ENCODE data around the gene DAPK3.

The DAPK3 gene

GRCh38 chr19:3984584-3984907, 13.6 kb upstream of the DAPK3 start:
- Histone ChIP-seq H3K9me3 (ENCODE audit: control insufficient read depth in 5 of 5, low read length in 5 of 5) (no peaks in the 10 kb centered on the region), H3K27ac (ENCODE audit: low read depth, low read length) (peak overlapping the region; percentile 97), H3K9ac (ENCODE audit: low read length in 5 of 5) (peak overlapping the region; percentile 91 to 100 (median 93)), H3K4me3 (ENCODE audit: low read depth in 1 of 5, low read length in 5 of 5) (peak overlapping the region; percentile 81 to 98 (median 96)), H3K36me3 (ENCODE audit: control insufficient read depth in 5 of 5, insufficient read depth in 5 of 5, low read length in 5 of 5) (peaks cover 0 to 48% (median 47%) of the 10 kb centered on the region in 5 donors), H3K4me1 (ENCODE audit: control insufficient read depth in 5 of 5, insufficient read depth in 5 of 5, low read length in 5 of 5) (peaks cover 17 to 57% (median 51%) of the 10 kb centered on the region in 5 donors), H3K27me3 (ENCODE audit: control insufficient read depth in 5 of 5, insufficient read depth in 4 of 5, low read length in 5 of 5) (no peaks in the 10 kb centered on the region)

- peak overlapping the region; percentile 97 for H3K27ac ChIP-seq (ENCODE audit: low read depth, low read length)
- H3K4me3 ChIP-seq (ENCODE audit: low read depth in 1 of 5, low read length in 5 of 5), result peak overlapping the region; percentile 81 to 98 (median 96)
- H3K36me3 ChIP-seq (ENCODE audit: control insufficient read depth in 5 of 5, insufficient read depth in 5 of 5, low read length in 5 of 5), result peaks cover 0 to 53% (median 52%) of the 10 kb centered on the region in 5 donors
- H3K9me3 ChIP-seq (ENCODE audit: control insufficient read depth in 5 of 5, low read length in 5 of 5), result no peaks in the 10 kb centered on the region
- H3K27me3 ChIP-seq (ENCODE audit: control insufficient read depth in 5 of 5, insufficient read depth in 4 of 5, low read length in 5 of 5), result no peaks in the 10 kb centered on the region
- H3K9ac ChIP-seq (ENCODE audit: low read length in 5 of 5), result peak overlapping the region; percentile 91 to 100 (median 93)
- H3K4me1 ChIP-seq (ENCODE audit: control insufficient read depth in 5 of 5, insufficient read depth in 5 of 5, low read length in 5 of 5), result peaks cover 17 to 57% (median 51%) of the 10 kb centered on the region in 5 donors
Measured at GRCh38 chr19:3983936-3984583, 13.2 kb upstream of the DAPK3 start.

DNA sequence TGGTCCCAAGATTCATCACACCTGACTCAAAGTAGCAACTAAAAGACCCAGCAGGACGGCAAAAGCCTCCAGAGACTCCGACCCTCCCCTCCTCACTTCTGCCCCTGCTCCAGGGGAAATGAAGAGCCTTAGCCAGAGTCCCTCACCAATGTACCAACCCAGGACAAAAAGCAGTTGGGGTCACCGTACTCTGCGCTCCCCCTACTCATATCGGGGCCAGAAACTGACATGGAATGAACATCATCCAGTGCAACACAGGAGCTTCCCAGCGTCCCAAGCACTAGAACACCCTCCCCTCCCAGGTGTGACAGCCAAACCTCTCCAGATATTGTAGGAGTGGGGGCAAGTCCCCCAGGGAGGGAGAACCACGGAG, 12.6 kb upstream of the DAPK3 start:
- peak overlapping the region; percentile 35 to 96 (median 93) for H3K9ac ChIP-seq (ENCODE audit: low read length in 5 of 5)
- peak overlapping the region; percentile 26 to 98 (median 83) for H3K4me3 ChIP-seq (ENCODE audit: low read depth in 1 of 5, low read length in 5 of 5)
- H3K36me3 ChIP-seq (ENCODE audit: control insufficient read depth in 5 of 5, insufficient read depth in 5 of 5, low read length in 5 of 5), result peaks cover 0 to 58% (median 54%) of the 10 kb centered on the region in 5 donors
- H3K4me1 ChIP-seq (ENCODE audit: control insufficient read depth in 5 of 5, insufficient read depth in 5 of 5, low read length in 5 of 5), result peaks cover 17 to 57% (median 51%) of the 10 kb centered on the region in 5 donors
- H3K27me3 ChIP-seq (ENCODE audit: control insufficient read depth in 5 of 5, insufficient read depth in 4 of 5, low read length in 5 of 5), result no peaks in the 10 kb centered on the region
- H3K9me3 ChIP-seq (ENCODE audit: control insufficient read depth in 5 of 5, low read length in 5 of 5), result no peaks in the 10 kb centered on the region
- peak overlapping the region; percentile 97 for H3K27ac ChIP-seq (ENCODE audit: low read depth, low read length)

DNA sequence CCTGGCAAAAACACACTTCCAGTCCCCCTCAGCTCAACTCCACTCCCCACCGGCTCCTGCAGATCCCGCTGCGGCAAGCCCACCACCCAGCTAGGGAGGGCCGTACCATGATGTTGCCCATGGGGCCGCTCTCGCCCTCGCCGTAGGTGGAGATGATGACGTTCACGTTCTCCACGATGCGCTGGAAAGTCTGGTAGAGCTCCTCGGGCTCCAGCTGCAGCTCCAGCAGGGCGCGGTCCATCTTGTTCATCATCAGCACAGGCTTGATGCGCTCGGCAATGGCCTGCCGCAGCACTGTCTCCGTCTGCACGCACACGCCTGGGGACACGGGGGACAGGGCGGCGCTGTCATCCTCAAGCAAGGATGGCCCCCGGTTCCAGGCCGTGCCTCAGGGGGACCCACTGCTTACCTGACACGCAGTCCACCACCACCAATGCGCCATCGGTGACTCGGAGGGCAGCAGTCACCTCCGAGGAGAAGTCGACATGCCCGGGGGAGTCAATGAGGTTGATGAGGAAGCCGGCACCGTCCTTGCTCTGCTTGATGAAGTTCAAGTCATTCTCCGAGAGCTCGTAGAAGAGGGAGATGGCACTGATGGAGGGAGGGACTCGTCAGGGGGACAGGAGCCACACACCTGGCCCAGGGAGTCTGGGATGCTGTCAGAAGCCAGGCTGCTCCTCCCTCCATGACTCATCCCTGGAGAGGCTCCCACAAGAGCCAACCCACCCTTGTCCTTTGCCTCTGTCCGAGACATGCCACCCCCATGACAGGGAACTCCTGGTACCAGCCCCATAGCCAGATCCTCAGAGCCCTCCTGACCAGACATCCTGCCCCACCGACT, 12.0 kb upstream of the DAPK3 start:
- peaks cover 17 to 54% (median 46%) of the 10 kb centered on the region in 5 donors for H3K4me1 ChIP-seq (ENCODE audit: control insufficient read depth in 5 of 5, insufficient read depth in 5 of 5, low read length in 5 of 5)
- peak overlapping the region in 2 of 5 donors; percentile 35 to 93 for H3K9ac ChIP-seq (ENCODE audit: low read length in 5 of 5)
- peaks cover 0 to 64% (median 59%) of the 10 kb centered on the region in 5 donors for H3K36me3 ChIP-seq (ENCODE audit: control insufficient read depth in 5 of 5, insufficient read depth in 5 of 5, low read length in 5 of 5)
- peak overlapping the region; percentile 97 for H3K27ac ChIP-seq (ENCODE audit: low read depth, low read length)
- H3K9me3 ChIP-seq (ENCODE audit: control insufficient read depth in 5 of 5, low read length in 5 of 5), result no peaks in the 10 kb centered on the region
- no peaks in the 10 kb centered on the region for H3K27me3 ChIP-seq (ENCODE audit: control insufficient read depth in 5 of 5, insufficient read depth in 4 of 5, low read length in 5 of 5)
- H3K4me3 ChIP-seq (ENCODE audit: low read depth in 1 of 5, low read length in 5 of 5), result peak overlapping the region in 3 of 5 donors; percentile 26 to 98 (median 96)

- Histone ChIP-seq H3K4me3 (ENCODE audit: low read depth in 1 of 5, low read length in 5 of 5) (no peak overlapping the region), H3K27me3 (ENCODE audit: control insufficient read depth in 5 of 5, insufficient read depth in 4 of 5, low read length in 5 of 5) (no peaks in the 10 kb centered on the region), H3K9me3 (ENCODE audit: control insufficient read depth in 5 of 5, low read length in 5 of 5) (no peaks in the 10 kb centered on the region), H3K27ac (ENCODE audit: low read depth, low read length) (no peak overlapping the region), H3K4me1 (ENCODE audit: control insufficient read depth in 5 of 5, insufficient read depth in 5 of 5, low read length in 5 of 5) (peaks cover 14 to 46% (median 38%) of the 10 kb centered on the region in 5 donors), H3K36me3 (ENCODE audit: control insufficient read depth in 5 of 5, insufficient read depth in 5 of 5, low read length in 5 of 5) (peaks cover 0 to 73% (median 68%) of the 10 kb centered on the region in 5 donors), H3K9ac (ENCODE audit: low read length in 5 of 5) (no peak overlapping the region)
Measured at GRCh38 chr19:3981736-3982681, 11.1 kb upstream of the DAPK3 start.

DNA sequence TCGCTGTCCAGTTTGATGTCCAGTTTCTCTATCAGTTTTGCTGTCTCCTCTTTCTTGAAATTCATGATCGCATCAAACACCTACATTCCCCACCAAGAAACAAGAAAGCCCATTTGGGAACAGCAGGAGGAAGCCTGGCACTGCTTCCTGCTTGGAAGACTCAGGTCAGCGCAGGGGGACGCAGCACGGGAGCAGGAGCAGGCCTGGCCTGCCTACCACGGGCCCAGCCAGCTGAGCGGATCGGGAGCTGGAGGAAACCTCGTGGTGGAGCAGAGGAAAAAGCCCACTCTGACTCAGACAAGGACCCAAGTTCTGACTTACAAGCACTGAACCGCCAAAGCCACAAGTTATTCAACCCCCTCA, 10.5 kb upstream of the DAPK3 start:
- Histone ChIP-seq H3K36me3 (ENCODE audit: control insufficient read depth in 5 of 5, insufficient read depth in 5 of 5, low read length in 5 of 5) (peaks cover 0 to 80% (median 75%) of the 10 kb centered on the region in 5 donors), H3K9ac (ENCODE audit: low read length in 5 of 5) (no peak overlapping the region), H3K27me3 (ENCODE audit: control insufficient read depth in 5 of 5, insufficient read depth in 4 of 5, low read length in 5 of 5) (no peaks in the 10 kb centered on the region), H3K4me1 (ENCODE audit: control insufficient read depth in 5 of 5, insufficient read depth in 5 of 5, low read length in 5 of 5) (peaks cover 12 to 40% (median 32%) of the 10 kb centered on the region in 5 donors), H3K4me3 (ENCODE audit: low read depth in 1 of 5, low read length in 5 of 5) (no peak overlapping the region), H3K9me3 (ENCODE audit: control insufficient read depth in 5 of 5, low read length in 5 of 5) (no peaks in the 10 kb centered on the region), H3K27ac (ENCODE audit: low read depth, low read length) (no peak overlapping the region)

- H3K4me1 ChIP-seq (ENCODE audit: control insufficient read depth in 5 of 5, insufficient read depth in 5 of 5, low read length in 5 of 5), result peaks cover 7 to 32% (median 24%) of the 10 kb centered on the region in 5 donors
- H3K4me3 ChIP-seq (ENCODE audit: low read depth in 1 of 5, low read length in 5 of 5), result no peak overlapping the region
- H3K9ac ChIP-seq (ENCODE audit: low read length in 5 of 5), result no peak overlapping the region
- no peaks in the 10 kb centered on the region for H3K27me3 ChIP-seq (ENCODE audit: control insufficient read depth in 5 of 5, insufficient read depth in 4 of 5, low read length in 5 of 5)
- H3K27ac ChIP-seq (ENCODE audit: low read depth, low read length), result no peak overlapping the region
- H3K36me3 ChIP-seq (ENCODE audit: control insufficient read depth in 5 of 5, insufficient read depth in 5 of 5, low read length in 5 of 5), result peaks cover 0 to 86% (median 81%) of the 10 kb centered on the region in 5 donors
- H3K9me3 ChIP-seq (ENCODE audit: control insufficient read depth in 5 of 5, low read length in 5 of 5), result no peaks in the 10 kb centered on the region
Measured at GRCh38 chr19:3980353-3981251, 9.7 kb upstream of the DAPK3 start.

DNA sequence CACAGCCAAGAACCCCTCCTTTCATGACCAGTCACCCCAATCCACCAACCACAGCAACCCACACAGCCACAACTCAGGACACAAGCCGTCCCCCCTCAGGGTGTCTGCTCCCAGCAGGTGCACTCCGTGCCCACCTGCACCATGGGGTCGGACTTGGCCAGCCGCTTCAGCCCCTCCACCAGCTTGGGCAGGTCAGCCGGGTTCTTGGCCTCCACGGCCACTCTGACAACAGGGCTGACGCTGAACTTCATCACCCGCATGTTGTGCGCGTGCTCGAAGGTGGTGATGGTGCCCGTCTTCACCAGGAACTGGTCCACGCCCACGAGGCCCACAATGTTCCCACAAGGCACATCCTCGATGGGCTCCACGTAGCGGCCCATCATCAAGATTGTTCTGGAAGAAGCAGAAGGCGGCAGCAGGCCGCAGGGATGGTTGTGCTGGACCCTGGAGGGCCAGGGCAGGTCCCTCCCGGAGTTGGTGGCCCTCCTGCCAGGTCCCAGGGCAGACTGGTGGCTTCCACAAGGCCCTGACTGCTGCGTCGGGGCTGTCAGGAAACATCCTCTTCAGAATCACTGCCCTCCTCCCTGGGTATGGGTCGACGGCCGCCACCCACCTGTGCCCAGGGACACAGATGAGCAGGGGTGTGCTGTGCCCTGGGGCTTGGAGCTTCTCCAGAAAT, 8.9 kb upstream of the DAPK3 start:
- Histone ChIP-seq H3K9ac (ENCODE audit: low read length in 5 of 5) (no peak overlapping the region), H3K27me3 (ENCODE audit: control insufficient read depth in 5 of 5, insufficient read depth in 4 of 5, low read length in 5 of 5) (no peaks in the 10 kb centered on the region), H3K9me3 (ENCODE audit: control insufficient read depth in 5 of 5, low read length in 5 of 5) (no peaks in the 10 kb centered on the region), H3K4me1 (ENCODE audit: control insufficient read depth in 5 of 5, insufficient read depth in 5 of 5, low read length in 5 of 5) (peaks cover 6 to 29% (median 23%) of the 10 kb centered on the region in 5 donors), H3K4me3 (ENCODE audit: low read depth in 1 of 5, low read length in 5 of 5) (no peak overlapping the region), H3K36me3 (ENCODE audit: control insufficient read depth in 5 of 5, insufficient read depth in 5 of 5, low read length in 5 of 5) (peaks cover 0 to 94% (median 86%) of the 10 kb centered on the region in 5 donors), H3K27ac (ENCODE audit: low read depth, low read length) (no peak overlapping the region)
